HG02973 (cell line): ENCODE results near the gene BLTP2.

Experiments
- ATAC-seq: cut with Tn5 transposase; IDR thresholded peaks from one replicate; pipeline ENCODE4 v1.9.1; 2021; ENCODE audit warnings: moderate library complexity; ENCODE audit not compliant: unreplicated experiment

The BLTP2 gene

GRCh38 chr17:28599311-28600184 lies 45.4 kb downstream of the BLTP2 start:
- peak; percentile 35 for ATAC-seq

- ATAC-seq, result peak; percentile 67
Observed at GRCh38 chr17:28598799-28599310, 46.1 kb downstream of the BLTP2 start, which contains the start of gene SPAG5. Gene SPAG5 (minus strand): TSS chr17:28599025. CDS start chr17:28598946, 79 bp downstream.

- no peak for ATAC-seq
Observed at GRCh38 chr17:28598389-28598788, 46.6 kb downstream of the BLTP2 start.

GRCh38 chr17:28597606-28598383 lies 47.2 kb downstream of the BLTP2 start:
- no peak for ATAC-seq
